GM18873 (cell line): ENCODE data around the gene TRIO.

Experiments
- ATAC-seq: cut with Tn5 transposase; IDR thresholded peaks from one replicate; pipeline ENCODE4 v1.9.1; 2021; ENCODE audit warnings: mild to moderate bottlenecking, moderate library complexity, moderate number of reproducible peaks; ENCODE audit not compliant: unreplicated experiment, low FRiP score

Gene TRIO

DNA sequence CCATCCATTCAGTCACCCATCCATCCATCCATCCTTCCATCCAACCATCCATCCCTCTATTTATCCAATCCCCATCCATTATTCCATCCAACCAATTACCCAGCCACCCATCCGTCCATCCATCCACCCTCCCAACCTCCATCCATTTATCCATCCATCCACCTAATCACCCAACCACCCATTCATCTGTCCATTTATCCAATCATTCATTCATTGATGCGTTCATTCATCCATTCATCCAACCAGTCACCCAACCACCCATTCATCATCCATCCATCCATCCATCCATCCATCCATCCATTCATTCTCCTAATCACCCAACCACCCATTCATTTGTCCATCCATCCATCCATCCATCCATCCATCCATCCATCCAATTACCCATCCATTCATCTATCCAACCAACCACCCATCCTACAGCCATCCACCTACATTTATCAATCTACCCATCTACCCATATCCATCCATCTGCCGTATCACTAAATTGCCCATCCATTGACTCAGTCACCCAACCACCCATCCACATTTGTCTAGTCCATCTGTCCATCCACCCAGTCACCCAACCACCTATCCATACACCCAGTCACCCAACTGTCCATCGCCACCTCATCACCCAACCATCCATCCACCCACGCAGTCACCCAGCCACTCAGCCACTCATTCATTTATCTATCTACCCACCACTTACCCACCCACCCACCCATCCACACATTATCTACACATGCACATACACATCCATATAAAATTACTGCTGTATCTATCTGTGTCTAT is 165.4 kb downstream of the TRIO start:
- ATAC-seq = no peak

DNA sequence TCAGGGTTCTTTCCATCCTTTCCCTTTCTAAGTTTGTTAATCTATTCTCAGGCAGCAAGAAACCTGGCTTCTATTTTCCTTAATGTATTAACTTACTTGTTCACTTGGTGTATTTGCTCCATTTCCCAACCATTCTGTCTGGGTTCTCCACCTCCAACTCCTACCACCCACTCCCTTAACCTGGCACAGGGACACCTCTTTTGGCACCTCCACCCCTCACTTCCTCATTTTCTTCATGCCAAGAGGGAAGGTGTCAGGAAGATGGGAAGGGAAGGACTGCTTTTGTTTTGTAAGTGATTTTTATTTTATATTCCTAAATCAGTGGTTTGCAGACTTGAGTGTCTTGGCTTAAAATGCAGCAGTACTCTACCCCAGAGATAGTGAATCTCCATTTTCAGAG is 166.1 kb downstream of the TRIO start:
- ATAC-seq = no peak

DNA sequence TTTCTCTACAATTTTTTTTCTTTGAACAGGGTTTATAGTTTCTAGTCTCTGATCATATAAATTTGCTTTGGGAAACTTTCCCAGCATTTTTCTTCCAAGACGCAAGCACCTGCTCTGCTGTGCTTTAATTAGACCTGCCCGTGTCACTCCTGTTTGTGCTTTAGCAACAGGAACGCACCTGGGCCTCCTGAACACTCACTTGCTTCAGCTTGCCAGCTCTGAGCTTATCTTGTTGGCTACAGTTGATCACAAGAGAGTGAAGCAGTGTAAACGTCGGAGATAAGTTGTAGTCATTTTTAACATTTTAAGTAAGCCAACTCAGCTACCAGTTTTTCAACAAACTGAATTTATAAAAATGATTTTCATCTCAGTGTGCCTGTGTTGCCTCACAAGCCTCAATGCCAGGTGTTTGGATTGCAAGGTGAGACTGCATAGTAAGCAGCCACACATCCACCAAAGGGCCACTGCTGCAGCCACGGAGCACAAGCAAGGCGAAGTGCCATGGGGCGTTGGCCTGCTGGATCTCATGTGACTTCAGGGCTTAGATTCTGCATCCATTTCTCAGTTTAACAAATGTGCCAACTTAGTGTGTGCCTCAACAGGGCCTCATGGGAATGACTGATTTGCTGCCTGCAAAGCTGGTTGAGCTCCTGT is 166.9 kb downstream of the TRIO start:
- no peak for ATAC-seq

DNA sequence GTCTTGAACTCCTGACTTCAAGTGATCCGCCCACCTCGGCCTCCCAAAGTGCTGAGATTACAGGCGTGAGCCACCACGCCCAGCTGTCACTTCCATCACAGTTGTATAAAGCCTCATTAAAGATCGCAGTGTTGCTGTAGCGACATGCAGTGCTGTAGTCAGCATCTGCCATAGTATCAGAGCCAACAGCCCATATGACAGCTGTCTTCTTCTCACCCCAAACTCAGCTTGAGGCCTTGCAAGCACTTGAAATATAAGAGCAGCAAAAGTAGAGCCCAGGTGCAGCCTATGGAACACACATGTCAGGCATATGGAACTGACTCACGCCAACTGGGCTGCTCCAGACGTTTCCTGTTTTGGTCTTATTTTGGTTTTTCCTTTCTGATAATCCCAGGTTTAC is 167.8 kb downstream of the TRIO start:
- ATAC-seq = no peak

DNA sequence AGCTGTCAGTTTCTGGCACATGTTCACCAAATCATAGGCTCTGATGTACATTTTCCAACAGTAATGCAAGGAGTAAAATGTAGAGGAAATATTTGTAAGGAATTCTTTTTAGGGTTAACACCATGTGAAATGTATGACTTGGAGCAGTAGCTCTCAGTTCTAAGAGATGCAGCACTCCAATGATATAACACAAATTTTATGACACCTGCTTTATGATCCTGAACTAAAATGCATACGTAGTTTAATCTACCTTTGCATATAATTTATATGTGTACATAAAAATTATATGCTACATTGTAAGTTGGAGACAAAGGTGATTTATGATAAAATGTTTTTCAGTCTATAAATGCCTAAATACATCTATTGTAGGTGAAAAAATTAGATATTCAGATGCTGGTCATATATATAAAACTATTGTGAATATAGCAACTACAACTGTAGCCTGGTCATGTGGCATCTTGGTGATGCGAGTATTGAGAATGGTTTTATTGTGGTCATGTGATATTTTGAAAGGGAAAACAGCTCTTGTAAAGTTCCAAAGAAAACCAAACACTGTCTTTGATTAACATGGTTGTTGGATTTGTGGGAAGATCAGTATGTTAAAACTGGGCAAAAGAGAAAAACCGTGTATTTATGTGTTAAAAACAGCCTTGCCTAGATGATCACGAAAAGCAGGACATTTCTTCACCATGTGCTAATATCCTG is 171.0 kb downstream of the TRIO start:
- ATAC-seq = no peak

DNA sequence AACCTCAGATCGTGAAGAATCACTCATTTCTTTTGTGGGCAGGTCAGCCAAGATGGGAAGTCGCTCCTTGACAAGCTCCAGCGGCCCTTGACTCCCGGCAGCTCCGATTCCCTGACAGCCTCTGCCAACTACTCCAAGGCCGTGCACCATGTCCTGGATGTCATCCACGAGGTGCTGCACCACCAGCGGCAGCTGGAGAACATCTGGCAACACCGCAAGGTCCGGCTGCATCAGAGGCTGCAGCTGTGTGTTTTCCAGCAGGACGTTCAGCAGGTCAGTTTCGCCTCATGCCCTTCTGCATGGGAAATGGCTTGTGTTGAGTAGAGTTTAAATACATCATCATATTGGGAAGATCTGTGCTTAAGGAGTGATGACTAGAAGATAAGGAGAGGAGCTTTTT is 173.3 kb downstream of the TRIO start:
- no peak for ATAC-seq

DNA sequence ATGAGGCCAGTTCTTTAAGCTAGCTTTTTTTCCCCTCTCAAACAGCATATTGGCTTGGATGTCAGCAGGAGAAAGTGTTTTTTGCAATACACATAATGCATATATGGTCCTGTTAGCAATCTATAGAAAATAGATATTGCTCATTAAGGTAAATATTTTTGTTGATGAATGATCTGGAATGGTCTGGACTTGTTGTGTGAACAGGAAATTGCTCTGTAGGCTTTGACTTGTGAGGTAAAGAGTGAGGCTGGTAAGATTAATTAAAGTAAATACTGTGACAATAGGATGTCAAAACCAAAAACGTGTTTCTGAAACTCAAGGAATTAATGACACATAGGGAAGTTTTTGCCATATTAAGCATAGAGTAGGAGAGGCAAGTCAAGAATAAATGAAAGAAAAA is 176.0 kb downstream of the TRIO start:
- no peak for ATAC-seq

DNA sequence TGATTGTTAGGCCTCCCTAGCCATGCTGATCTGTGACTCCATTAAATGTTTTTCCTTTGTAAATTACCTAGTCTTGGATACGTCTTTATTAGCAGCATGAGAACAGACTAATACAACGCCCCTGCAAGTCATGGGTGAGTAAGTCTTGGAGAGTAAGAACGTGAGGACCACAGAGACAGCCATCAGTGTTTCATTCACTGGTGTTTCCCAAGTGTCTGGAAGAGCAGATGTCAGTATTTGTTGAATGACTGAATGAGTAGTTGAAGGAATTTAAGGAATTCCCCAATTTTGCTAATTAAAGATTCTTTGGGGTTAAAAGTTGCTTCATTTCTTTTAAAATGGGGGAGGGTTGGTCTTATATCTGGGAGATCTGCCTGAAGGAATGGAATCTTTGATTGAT is 178.8 kb downstream of the TRIO start:
- no peak for ATAC-seq

DNA sequence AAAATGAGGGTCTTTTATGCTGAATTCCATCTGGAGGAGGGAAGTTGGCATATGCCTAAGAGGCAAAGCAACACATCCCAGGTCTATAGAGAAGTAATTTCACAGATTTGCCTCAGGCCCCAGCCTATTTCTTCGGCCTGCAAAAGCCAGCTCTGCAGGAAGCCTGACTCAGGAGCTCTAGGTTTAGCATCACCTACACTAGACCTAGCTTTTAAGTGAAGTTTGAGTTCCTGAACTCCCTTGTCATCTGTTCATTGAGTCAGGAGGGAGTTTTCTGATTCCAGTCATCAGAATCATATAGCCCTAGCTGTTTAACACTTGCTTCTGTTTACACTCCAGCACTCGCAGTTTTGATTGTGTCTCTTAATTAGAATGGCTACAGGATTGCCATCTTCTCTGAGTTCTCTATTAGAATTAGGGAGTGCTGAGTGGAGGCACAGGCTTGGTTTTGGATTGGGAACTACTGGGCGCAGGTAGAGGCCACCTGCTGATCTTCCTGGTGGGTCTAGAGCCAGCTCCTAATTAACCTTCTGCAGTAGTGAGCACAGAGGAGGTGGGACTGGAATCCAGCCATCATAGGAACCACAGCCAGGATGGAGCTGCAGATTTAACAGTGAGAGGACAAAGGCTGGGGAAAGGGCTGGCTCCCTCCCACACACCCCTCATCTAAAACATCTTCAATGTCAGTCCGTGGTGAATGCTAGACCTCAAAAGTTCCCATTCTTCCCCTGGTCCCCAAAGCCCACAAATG is 179.5 kb downstream of the TRIO start:
- ATAC-seq = no peak

DNA sequence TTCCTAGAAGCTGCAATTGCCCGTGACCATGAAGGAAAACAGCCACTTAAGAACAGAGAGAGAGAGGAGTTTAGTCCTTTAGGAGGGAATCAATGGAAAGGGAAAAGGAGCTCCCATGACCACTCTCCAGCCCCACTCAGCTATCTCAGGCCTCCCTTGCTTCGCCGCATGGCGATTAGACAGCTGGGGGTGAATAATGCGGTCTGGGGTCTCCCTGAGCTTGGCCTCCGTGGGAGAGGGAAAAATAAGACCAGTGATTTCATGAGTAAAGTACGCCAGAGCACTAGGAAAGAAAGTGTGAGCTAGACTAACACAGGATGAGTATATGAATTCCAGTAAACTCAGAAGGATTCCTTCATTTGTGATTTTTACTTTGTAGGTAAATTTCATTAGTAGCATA is 180.3 kb downstream of the TRIO start:
- no peak for ATAC-seq

DNA sequence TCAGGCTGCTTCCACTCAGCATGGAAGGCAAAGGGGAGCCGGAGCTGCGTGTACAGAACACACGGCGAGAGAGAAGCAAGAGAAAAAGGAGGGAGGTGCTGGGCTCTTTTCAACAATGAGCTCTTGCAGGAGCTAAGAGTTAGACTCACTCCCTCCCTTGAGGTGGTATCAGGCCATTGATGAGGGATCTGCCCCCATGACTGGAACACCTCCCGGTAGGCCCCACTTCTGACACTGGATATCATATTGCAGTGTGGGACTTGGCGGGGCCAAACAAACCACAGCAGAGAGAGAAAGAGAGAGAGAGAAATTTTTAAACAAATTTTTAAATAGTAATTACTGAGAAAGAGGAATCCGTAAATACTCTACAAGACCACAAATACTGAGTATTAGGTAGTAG is 182.2 kb downstream of the TRIO start:
- no peak for ATAC-seq

DNA sequence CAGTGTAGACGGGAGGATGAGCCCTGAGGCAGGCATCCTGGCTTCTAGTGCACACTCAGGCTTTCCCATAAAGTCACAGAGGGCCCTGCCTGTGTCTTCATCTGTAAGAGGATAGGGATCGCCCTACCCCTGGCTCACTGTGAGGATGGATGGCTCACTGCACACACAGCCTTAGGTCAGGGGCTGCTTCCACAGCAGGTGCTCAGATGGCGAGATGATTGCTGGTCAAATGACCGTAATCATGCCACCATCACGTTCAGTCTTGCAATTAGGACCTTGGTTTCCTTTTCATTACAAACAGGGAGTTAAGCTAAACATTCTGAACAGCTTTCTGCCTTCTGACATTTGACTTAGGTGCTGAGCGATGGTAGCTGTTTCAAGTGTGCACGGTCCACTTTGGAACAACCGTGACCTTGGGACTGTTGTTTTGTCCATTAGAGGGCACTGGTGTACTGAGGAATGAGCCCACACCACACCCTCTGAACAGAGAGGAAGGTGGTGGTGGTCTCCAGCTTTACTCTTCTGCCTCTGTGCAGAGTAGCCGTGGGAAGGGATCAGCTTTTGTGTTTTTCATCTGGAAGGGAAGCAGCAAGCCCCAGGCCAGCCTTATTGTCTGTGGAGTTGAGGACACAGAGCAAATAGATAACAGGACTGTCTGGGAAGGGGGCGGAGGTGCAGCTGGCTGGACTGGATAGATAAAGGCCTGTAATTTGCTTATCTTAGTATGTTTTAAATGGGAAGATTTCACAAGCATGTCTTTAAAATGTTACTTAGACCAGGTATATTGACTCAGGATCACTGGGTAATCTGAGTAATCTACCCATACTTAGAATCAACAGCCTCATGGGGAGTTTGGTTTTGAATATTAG is 183.1 kb downstream of the TRIO start:
- ATAC-seq = no peak

DNA sequence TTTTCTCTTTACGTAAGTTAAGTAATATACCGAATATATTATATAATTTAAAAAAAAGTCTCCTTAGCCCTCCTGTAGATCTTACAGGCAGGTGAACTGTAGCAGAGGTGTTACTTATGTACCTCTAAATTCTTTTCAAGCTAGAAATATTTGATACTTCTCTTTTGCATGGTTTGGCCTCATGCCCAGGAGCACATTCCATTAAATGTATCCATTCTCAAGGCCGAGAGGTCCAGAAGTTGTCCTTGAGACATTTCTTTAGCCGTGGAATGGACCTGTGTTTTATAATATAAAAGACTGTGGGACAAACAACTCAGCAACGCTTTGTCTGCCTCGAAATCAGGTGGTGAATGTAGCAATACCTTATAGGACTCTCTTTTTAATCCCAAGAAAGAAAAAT is 184.5 kb downstream of the TRIO start:
- ATAC-seq = no peak

DNA sequence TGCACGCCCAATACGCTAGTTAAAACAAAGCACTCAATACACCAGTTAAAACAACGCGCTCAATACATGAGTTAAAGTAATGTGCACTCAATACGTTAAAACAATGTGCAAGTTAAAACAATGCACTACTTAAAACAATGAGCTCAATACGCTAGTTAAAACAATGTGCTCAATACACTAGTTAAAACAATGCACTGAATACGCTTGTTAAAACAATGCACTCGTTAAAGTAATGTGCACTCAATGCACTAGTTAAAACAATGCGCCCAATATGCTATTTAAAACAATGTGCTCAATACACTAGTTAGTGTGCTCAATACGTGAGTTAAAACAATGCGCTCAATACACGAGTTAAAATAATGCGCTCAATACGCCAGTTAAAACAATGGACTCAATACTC is 185.0 kb downstream of the TRIO start:
- ATAC-seq = no peak

DNA sequence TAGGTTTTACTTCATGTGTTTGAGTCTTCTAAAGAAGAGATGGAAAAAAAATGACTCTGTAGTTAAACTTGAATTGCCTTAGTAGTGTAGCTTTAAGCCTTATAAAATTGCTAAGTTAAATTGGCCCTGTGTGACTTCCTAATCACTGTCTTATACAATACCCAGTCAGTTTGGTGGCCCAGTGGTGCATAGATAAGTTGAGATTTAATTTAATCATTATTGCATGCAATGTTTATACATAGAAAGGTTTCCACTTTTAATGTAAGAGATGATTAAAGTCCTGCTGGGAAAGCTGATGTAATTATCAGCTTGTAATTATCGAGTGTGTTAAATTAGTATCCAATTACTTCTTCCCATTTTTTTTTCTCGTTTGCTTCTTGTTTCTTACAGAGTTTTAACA is 187.1 kb downstream of the TRIO start:
- ATAC-seq = no peak

DNA sequence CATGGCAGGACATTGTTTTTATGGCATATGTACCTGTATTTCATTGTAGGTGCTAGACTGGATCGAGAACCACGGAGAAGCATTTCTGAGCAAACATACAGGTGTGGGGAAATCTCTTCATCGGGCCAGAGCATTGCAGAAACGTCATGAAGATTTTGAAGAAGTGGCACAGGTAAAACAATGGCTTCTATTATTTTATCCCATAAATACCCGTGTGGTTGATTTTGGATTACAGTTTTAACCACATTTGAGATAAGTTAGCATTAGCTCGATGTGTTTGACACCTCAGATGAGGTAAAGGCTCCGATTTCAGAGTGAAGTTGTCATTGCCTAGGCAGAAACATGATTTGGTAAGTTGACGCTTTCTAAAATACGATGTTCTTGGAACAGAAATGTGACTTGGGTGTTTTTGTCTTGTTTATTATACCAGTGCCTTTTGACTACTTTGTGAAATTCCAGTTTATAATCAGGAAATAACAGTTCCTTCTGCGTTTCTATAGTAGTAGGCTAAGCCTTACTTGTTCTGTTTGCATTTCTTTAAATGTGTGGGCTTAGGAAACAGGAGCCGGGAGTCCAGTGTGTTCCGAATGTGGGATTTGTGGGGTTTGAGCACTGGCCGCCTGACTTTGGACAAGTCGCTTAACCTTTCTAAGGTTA is 187.7 kb downstream of the TRIO start:
- ATAC-seq = no peak

DNA sequence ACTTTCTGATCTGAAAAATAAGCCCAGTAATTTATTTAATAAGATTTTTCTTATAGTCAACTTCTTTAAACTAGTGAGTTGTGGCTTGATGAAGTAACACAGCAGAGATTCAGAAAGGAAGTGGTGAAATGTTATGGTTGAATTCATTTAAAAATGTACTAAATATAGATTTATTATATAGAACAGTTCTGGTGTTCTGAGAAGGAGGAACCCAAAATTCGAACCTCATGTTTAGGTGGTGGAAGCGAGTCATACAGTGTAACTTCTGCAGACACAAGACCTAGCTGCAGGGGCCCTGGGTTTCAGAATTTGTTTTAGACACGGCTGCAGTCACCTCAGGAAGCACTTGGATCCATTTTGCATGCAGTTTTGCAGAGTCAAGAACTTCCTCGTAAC is 188.2 kb downstream of the TRIO start:
- ATAC-seq = no peak

DNA sequence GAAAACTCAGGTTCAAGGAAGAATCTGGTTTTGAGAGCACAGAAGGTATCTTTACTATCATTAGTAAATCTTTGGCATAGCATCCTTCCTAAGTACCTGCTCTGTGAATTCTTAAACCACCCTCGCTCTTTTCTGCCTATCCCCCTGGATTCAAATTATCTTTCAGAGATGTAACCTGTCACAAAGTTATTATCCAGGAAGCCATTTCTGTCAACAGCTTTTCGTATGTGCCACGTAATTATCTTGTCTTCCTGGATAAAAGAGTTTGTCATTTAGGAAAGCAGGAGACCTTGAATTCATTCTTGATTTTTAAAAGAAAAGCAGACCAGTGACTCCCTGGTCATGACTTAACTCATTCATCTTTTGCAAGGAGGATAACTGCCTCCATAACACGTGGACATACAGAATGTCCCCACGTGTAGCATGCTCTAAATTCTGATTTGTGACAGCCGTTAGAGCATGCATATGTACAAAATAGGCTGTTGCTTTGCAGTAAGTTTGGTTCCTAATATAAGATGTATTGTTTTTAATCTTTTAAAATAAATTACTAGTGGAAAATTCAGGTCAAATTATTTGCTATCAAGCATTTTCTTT is 189.0 kb downstream of the TRIO start:
- no peak for ATAC-seq

DNA sequence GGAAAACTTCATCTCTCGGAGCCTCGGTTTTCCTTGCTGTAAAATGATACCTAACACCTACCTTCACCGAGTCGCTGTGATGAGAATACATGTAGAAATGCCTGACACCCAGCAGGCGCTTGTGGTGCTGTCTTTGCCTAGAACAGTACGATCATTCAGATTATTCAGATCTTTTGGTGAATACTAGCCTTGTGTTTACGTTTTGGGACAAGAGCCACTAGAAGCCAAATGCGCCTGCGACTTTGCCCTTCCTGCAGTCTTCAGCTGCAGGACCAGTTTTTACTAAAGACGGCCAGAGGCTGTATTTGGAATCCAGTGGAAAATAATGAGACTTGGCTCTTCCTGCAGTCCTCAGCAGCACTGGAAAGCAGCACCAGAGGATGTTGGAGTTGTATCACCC is 189.6 kb downstream of the TRIO start:
- no peak for ATAC-seq
